HG03135 (cell line): Measurements from ENCODE around the gene PDX1.
"Not testable (repeated sequence)": the region's sequence is repeated elsewhere in the genome, so short reads cannot be mapped to it uniquely, and the experiment has no call there.

ENCODE experiments used
- ATAC-seq: cut with Tn5 transposase; IDR thresholded peaks from one replicate; pipeline ENCODE4 v1.9.1; 2021; ENCODE audit warnings: mild to moderate bottlenecking, moderate library complexity; ENCODE audit not compliant: unreplicated experiment

PDX1 gene

GRCh38 chr13:27954406-27954851 lies 34.6 kb downstream of the PDX1 start:
- peak; percentile 17 for ATAC-seq

GRCh38 chr13:27955014-27955591 lies 35.3 kb downstream of the PDX1 start:
- ATAC-seq: no peak

- ATAC-seq: no peak
These were observed 36.9 kb downstream of the PDX1 start for GRCh38 chr13:27956576-27957300.

GRCh38 chr13:27959976-27960361 lies 40.2 kb downstream of the PDX1 start:
- ATAC-seq: no peak

GRCh38 chr13:27960362-27961226 lies 40.8 kb downstream of the PDX1 start:
- ATAC-seq: no peak

- ATAC-seq: no peak
These were observed 41.7 kb downstream of the PDX1 start for GRCh38 chr13:27961227-27962085.

GRCh38 chr13:27962128-27962841 lies 42.5 kb downstream of the PDX1 start:
- no peak for ATAC-seq

- no peak for ATAC-seq
These were observed 43.2 kb downstream of the PDX1 start for GRCh38 chr13:27962982-27963381.

- ATAC-seq: no peak
These were observed 43.7 kb downstream of the PDX1 start for GRCh38 chr13:27963491-27963890.

- not testable (repeated sequence) for ATAC-seq
These were observed 44.4 kb downstream of the PDX1 start for GRCh38 chr13:27964206-27964605.

GRCh38 chr13:27964741-27965323 lies 45.0 kb downstream of the PDX1 start:
- ATAC-seq: no peak

- no peak for ATAC-seq
These were observed 45.5 kb downstream of the PDX1 start for GRCh38 chr13:27965343-27965739.

- no peak for ATAC-seq
These were observed 46.2 kb downstream of the PDX1 start for GRCh38 chr13:27965740-27966640.

GRCh38 chr13:27966641-27967202 lies 46.9 kb downstream of the PDX1 start:
- no peak for ATAC-seq

- no peak for ATAC-seq
These were observed 47.5 kb downstream of the PDX1 start for GRCh38 chr13:27967203-27967735.

- no peak for ATAC-seq
These were observed 48.0 kb downstream of the PDX1 start for GRCh38 chr13:27967736-27968315.

- no peak for ATAC-seq
These were observed 48.7 kb downstream of the PDX1 start for GRCh38 chr13:27968316-27969081.
